ACC112 (cell line): ENCODE measurements around the gene LRRC37A3.
"Not testable (repeated sequence)": the region's sequence is repeated elsewhere in the genome, so short reads cannot be mapped to it uniquely, and the experiment has no call there.

Experiments
- H2AFZ ChIP-seq: fragments of 200-600 bp; sonication (generic); one replicate; pipeline ENCODE4 v1.6.0; 2017; ENCODE audit warnings: antibody characterized with exemption, low read length; ENCODE audit not compliant: unreplicated experiment
- H3K27ac ChIP-seq: fragments of 200-600 bp; sonication (generic); 2 replicates; pipeline ENCODE4 v1.5.1; 2014; ENCODE audit warnings: low read depth, mild to moderate bottlenecking, antibody characterized with exemption, low read length, moderate library complexity
- H3K27me3 ChIP-seq: fragments of 200-600 bp; sonication (generic); 2 replicates; pipeline ENCODE4 v1.6.1; 2014; ENCODE audit warnings: mild to moderate bottlenecking, antibody characterized with exemption, low read length, moderate library complexity, mixed read lengths; ENCODE audit not compliant: insufficient read depth
- H3K36me3 ChIP-seq: fragments of 200-600 bp; sonication (generic); 2 replicates; pipeline ENCODE4 v1.6.1; 2016; ENCODE audit warnings: mild to moderate bottlenecking, antibody characterized with exemption, low read length, moderate library complexity, mixed read lengths; ENCODE audit not compliant: insufficient read depth
- H3K4me1 ChIP-seq: fragments of 200-600 bp; sonication (generic); one replicate; pipeline ENCODE4 v1.6.1; 2016; ENCODE audit warnings: low read length, mixed read lengths; ENCODE audit not compliant: insufficient read depth, unreplicated experiment, control insufficient read depth
- H3K4me3 ChIP-seq: fragments of 200-600 bp; sonication (generic); 2 replicates; pipeline ENCODE4 v1.5.1; 2014; ENCODE audit warnings: mild to moderate bottlenecking, low read depth, low read length
- H3K79me2 ChIP-seq: fragments of 200-600 bp; sonication (generic); one replicate; pipeline ENCODE4 v1.6.0; 2016; ENCODE audit warnings: low read length; ENCODE audit not compliant: control insufficient read depth, unreplicated experiment, insufficient read depth

The LRRC37A3 gene

DNA sequence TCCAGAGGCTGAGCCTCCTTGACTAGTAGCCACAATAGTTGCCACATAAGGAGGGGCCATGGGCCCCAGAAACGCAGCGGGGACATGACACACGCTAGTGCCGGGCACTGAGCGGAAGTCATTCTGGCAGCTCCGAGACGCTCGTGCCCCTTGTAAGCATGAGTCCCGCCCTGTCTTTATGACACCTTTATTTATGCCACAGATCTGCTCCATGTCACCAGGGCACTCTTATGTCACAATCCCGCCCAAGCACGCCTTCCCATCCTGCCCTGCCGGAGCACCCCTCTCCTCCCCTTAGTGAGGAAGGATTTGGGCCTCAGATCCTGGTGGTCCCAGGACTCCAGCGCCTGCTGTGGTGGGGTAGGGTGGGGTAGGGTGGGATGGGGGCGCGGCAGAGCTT lies 22.1 kb downstream of the LRRC37A3 start:
- not testable (repeated sequence) for H3K79me2 ChIP-seq, H2AFZ ChIP-seq, H3K4me1 ChIP-seq, H3K27me3 ChIP-seq, H3K4me3 ChIP-seq, H3K36me3 ChIP-seq, H3K27ac ChIP-seq

- not testable (repeated sequence) for H3K36me3 ChIP-seq, H3K27me3 ChIP-seq, H3K4me3 ChIP-seq, H3K79me2 ChIP-seq, H2AFZ ChIP-seq, H3K27ac ChIP-seq, H3K4me1 ChIP-seq
These were observed 45.1 kb downstream of the LRRC37A3 start for GRCh38 chr17:64874210-64874609.

- not testable (repeated sequence) for H3K27ac ChIP-seq, H3K27me3 ChIP-seq, H2AFZ ChIP-seq
These were observed 71.5 kb downstream of the LRRC37A3 start for GRCh38 chr17:64847504-64848466.

GRCh38 chr17:64846892-64847291 lies 72.4 kb downstream of the LRRC37A3 start:
- not testable (repeated sequence) for H3K36me3 ChIP-seq, H3K27ac ChIP-seq, H3K4me1 ChIP-seq, H3K27me3 ChIP-seq, H3K4me3 ChIP-seq, H2AFZ ChIP-seq, H3K79me2 ChIP-seq

More at GRCh38 chr17:64847504-64848466, 71.5 kb downstream of the LRRC37A3 start:
- H3K4me3 ChIP-seq, H3K79me2 ChIP-seq, H3K4me1 ChIP-seq, H3K36me3 ChIP-seq: not testable (repeated sequence)

- H3K4me1 ChIP-seq, H3K27ac ChIP-seq, H2AFZ ChIP-seq, H3K27me3 ChIP-seq, H3K4me3 ChIP-seq, H3K79me2 ChIP-seq, H3K36me3 ChIP-seq: not testable (repeated sequence)
These were observed 75.4 kb downstream of the LRRC37A3 start for GRCh38 chr17:64843918-64844317.

DNA sequence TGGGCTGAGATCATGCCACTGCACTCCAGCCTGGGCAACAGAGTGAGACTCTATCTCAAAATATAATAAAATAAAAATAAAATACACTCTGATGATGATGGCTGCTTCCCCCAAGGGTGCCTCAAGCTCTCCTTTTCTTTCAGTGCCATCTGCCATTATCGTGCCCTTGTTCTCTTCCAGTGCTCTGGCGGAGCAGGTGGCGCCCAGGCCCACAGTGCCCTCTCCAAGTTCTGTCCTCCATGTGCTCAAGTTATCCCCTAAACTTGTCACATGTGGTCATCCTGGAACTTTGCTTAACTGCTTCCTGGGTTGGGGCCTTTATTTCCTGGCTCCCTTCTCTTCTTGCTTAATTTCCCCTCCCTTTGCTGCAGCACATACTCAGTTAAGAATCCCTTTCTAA lies 76.4 kb downstream of the LRRC37A3 start:
- H3K4me3 ChIP-seq, H2AFZ ChIP-seq, H3K4me1 ChIP-seq, H3K27me3 ChIP-seq, H3K36me3 ChIP-seq, H3K79me2 ChIP-seq, H3K27ac ChIP-seq: not testable (repeated sequence)

GRCh38 chr17:64840960-64841359 lies 78.3 kb downstream of the LRRC37A3 start:
- not testable (repeated sequence) for H2AFZ ChIP-seq, H3K79me2 ChIP-seq, H3K27ac ChIP-seq, H3K4me1 ChIP-seq, H3K36me3 ChIP-seq, H3K27me3 ChIP-seq, H3K4me3 ChIP-seq

- H3K27ac ChIP-seq, H3K4me3 ChIP-seq, H3K79me2 ChIP-seq, H3K4me1 ChIP-seq, H3K36me3 ChIP-seq, H2AFZ ChIP-seq, H3K27me3 ChIP-seq: not testable (repeated sequence)
These were observed 80.8 kb downstream of the LRRC37A3 start for GRCh38 chr17:64838513-64838912.

GRCh38 chr17:64837018-64837761 lies 82.1 kb downstream of the LRRC37A3 start:
- not testable (repeated sequence) for H3K79me2 ChIP-seq, H3K27ac ChIP-seq, H3K36me3 ChIP-seq, H3K4me1 ChIP-seq, H3K27me3 ChIP-seq
- Histone ChIP-seq H2AFZ (peak overlapping the region; percentile 78), H3K4me3 (peak overlapping the region; percentile 84)

DNA sequence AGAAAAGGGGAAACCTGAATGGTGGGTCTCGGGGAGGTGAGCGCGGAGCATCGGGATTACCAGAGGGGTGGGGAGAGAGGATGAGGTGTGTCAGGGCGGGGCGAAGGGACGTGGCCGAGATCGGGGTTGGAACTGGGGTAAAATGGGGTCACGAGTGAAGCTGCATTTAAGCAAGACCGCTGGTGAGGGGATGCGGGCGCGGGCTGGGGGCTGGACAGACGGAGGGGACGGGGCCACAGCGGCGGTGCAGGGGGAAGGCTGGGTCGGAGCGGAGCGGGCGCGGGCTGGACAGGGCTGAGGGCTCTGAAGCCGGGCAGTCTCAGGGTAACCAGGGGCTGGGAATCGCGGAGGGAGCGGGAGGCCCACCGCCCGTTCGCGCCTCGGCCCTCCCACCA lies 82.7 kb downstream of the LRRC37A3 start:
- not testable (repeated sequence) for H3K4me1 ChIP-seq, H3K27ac ChIP-seq, H3K27me3 ChIP-seq, H2AFZ ChIP-seq, H3K36me3 ChIP-seq, H3K79me2 ChIP-seq
- H3K4me3 ChIP-seq: peak overlapping the region; percentile 84

DNA sequence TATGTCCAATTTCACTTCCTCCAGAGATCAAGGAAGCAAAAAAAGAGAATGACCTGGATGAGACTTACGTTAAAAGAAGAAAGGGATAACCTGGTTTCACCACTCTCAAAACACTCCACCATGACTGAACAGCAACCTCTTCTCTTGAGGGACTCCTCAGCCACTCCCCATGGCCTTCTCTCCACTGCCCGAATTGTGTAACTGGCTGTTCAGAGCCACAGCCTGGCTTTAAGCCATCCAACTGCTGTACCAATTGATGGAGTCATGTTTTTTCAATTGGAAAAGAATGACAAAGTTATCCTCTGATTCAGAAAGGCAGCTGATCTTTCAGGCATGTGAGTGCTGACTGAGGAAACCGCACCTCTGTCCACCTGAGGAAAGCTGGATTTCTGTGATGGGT lies 85.2 kb downstream of the LRRC37A3 start:
- H3K27ac ChIP-seq, H3K79me2 ChIP-seq, H3K27me3 ChIP-seq, H3K36me3 ChIP-seq, H3K4me1 ChIP-seq, H3K4me3 ChIP-seq, H2AFZ ChIP-seq: not testable (repeated sequence)
